ENCODE data around the gene WDR36.

The WDR36 gene

DNA sequence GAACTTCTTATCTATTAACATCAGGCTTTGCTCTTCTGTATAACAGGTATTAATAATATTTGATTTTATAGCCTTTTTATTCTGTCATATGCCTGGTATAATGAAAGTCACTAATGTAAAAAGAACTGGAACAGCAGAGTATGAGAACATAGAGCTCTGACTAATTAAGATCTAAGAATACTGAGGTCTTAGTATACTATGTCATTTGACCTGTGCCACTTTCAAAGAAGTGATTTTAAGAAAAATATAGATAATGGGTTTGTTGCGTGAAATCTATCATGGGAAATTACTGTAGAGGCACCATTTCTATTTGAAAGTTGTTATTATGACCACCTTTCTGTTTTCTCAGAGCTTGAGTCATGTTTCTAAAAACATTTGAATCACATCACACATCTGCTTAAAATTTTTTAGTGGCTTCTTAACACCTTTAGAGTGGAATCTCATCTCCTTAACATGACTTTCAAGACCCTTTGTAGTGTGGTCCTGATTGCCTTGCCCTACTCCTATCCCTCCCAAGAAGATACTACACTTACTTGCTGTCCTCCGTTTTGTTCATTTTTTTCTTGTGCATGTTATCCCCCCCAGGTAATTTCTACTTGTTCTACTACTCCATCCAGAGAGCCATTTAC, 14.3 kb downstream of the WDR36 start:
- DNase-seq: no peak

DNA sequence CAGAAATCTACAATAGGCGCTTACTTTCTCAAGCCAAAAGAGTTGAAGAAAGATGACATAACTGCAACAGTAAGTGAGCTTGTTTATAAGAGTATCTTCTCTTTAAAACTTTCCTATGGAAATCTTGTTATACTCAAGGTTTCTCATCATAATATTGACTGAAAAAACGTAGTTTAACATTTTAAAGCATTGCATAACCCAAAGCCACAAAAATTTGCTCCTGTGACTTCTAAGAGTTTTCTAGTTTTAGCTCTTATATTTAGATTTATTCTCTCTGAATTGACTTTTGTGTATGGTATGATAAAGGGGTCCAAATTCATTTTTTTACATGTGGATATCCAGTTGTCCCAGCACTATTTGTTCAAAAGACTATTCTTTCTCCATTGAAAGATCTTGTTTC, 15.2 kb downstream of the WDR36 start:
- DNase-seq: no peak

DNA sequence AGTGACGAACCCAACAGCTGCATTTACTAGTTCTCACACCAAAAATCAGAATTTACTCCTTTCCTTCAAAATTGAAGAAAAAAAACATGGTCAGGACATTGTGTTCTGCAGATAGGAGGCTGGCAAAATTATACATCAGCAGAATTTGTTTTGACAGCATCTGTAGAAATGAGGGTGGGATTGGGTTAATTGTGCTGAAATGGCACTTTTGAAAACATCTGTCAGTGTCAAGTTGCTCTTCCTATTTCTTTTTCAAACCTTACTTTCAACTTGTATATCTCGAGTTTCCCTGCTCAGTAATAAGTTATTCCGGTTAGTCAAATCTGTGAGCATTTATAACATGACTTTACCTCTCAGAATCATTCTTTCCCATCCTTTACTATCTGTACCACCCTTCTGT, 19.8 kb downstream of the WDR36 start:
- DNase-seq: no peak

DNA sequence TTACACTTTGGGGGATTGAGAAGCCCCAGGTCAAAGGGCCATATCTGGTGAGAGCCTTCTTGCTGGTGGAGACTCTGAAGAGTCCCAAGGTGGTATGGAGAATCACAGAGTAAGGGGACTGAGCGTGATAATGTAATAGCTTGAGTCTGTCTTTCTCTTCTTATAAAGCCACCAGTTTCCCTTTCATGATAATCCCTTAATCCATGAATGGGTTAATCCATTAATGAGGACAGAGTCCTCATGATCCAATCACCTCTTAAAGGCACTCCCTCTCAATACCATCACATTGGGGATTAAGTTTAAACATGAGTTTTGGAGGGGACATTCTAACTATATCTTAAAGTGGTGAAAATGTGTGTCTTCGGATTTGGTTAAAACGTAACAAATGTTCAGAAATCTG, 21.5 kb downstream of the WDR36 start:
- DNase-seq: no peak

DNA sequence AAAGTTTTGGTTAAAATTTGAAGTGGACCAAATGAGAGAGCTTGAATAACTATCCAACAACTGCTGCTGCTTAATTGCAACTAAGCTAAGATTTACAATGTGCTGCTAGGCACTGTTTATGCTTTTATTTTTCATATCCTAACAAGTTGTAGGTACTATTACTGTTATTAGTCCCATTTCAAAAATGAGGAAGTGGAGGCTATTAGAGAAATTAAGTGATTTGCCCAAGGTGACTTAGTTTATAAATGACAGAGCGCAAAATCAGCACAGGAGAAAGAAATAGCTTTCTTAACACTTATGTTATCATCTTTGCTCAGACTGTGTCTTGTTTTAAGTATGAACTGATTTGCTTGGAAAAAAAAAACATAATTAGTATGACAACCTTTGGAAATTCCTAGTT, 23.1 kb downstream of the WDR36 start:
- DNase-seq: no peak

DNA sequence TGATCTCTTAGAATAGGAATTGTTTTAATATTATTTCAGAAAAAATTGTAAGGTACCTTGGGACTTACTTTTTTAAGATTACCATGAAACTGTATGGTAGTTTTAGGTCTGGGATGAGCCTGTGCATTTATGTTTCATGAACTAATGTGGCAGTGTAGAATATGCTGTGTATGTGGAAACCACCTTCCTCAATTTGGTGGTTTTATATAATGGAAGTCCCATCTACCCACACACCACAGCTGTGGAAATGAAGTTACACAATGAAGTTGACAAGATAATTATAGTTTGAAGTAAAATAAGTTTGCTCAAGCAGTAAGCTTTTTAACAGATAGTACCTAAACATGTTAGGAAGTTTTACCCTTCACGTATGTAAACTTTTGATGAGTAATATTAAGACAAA, 24.4 kb downstream of the WDR36 start:
- peak; percentile 81 to 90 for DNase-seq

DNA sequence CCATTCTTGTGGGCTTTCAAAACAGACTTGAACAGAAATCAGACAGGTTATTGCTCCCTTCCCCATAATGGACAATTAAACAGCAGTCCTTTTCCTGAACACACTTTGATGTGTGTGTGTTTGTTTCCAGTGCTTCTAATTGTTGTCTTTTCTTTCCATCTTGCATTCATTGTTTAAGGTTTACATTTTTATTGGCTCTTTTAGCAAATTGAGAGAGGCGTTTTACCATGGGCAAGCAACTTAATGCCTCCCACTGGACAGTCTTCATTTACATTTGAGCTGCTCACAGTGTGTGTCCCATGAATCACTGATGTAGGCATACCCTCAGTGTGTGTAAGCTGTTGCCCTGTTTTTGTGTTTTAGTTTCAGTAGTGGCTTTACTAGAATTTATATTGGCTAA, 25.0 kb downstream of the WDR36 start:
- DNase-seq: no peak

DNA sequence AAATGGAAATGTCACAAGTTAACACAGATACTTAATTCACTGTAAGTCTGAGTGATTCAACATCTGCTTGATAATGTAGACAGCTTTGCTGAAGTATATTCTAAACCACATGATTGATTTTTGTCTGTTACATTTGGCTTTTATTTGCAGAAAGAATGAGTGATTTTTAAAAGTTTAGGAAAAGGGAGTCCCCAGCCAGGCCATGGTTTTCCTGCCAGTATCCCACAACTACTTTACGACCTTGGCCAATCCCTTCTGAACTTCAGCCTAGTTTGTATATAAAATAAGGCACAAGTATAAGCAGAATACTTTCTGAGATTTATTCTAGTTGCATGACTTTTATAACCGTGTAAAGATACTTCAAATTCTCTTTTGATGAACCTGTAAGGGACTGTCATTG, 27.1 kb downstream of the WDR36 start:
- no peak for DNase-seq

DNA sequence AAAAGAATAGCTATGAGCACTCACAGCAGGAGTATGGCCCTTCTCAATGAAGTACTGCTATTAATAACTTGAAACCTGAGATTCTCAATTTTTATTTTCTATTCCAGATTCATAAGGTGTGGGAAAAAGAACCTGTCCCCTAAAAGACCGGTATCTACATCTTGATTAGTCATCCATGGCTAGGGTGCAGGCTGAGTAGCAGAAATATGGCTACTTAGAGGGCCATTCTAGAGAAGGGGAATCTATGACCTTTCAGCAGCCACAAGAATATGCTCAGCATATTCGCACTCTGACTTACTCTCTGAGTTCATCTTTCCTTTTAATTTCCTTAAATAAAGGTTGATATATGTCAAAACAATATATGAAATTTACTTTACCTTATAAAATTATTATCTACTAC, 27.7 kb downstream of the WDR36 start:
- DNase-seq: no peak

DNA sequence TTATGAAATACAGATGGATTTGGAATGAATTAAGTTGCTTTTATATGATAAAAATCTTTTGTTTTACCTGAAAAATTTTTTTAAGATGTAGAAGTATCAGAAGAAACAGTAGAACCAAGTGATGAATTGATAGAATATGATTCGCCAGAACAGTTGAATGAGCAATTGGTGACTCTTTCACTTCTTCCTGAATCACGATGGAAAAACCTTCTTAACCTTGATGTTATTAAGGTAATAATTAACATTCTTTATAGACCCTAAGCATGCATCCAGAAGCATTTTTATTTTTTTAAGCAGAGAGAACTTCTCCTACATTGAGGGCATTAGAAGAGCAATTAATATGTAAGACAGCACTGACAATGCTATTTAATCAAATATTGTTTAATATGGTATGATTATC, 28.8 kb downstream of the WDR36 start:
- no peak for DNase-seq

DNA sequence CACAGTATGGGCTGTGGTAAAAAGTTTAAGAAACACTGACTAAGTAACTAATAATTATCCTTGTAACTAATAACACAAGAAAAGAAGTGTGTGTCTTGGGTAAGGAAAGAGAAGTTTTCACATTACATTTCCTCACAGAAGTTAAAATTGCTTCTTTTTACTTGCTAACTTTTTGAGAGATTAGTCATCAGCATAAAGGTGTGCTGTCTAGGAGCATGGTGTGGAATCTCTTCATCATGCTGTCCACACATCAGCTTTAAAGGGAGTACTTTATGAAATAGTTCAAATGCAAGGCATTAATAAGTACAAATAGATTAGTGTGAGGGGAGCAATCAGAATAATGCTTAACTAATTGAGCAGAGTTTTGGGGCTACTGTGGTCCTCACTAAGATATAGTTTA, 29.8 kb downstream of the WDR36 start:
- DNase-seq: no peak

DNA sequence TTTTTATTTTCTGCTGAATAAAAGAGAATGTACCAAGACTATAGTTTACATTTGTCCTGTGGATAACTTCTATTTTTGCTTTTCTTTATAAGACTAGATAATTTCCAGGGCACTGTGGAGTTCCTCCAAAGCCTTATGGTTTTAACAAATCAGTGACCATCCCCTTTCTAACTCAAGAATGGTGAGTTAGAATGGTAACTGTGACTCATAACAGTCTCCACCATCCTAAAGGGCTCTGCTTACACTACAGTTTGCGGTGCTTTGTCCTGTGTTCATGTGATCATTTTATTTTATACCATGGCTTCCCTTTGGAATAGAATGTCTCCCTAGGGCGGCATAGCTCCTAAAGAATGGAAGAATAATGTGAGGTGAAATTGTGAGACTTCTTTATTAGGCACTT, 30.2 kb downstream of the WDR36 start:
- no peak for DNase-seq

DNA sequence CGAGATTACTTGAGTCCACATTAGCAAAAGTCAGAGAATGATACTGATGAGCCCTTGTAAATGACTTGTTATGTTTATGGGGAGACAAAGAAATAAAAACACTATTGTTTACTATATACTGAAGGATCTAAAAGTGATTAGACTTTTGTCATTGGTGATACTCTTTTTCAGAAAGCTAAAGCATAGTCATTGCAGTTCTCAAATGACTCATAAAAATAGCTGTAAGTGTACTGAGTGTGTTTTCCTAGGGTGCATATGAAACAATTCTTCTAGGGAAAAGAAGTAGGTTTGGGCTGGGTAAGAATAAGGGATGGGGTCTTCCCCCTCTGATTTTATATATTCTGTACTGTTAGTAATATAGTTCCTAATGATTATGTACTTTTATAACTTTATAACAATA, 32.6 kb downstream of the WDR36 start:
- no peak for DNase-seq

DNA sequence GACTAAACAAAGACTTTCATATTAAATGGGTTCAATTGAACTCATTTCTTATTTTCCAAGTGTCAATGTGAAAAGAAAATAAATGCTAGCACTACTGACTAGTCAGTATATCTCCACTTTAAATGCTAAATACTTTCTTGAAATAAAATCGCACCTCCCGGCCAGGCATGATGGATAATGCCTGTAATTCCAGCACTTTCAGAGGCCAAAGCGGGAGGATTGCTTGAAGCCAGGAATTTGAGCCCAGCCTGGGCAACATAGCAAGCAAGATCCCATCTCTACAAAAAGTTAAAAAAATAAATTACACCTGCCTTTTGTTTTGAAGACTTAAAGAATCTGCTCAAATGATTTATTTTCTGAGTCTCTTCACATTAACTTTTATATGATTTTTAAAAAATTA, 34.7 kb downstream of the WDR36 start:
- DNase-seq: no peak

DNA sequence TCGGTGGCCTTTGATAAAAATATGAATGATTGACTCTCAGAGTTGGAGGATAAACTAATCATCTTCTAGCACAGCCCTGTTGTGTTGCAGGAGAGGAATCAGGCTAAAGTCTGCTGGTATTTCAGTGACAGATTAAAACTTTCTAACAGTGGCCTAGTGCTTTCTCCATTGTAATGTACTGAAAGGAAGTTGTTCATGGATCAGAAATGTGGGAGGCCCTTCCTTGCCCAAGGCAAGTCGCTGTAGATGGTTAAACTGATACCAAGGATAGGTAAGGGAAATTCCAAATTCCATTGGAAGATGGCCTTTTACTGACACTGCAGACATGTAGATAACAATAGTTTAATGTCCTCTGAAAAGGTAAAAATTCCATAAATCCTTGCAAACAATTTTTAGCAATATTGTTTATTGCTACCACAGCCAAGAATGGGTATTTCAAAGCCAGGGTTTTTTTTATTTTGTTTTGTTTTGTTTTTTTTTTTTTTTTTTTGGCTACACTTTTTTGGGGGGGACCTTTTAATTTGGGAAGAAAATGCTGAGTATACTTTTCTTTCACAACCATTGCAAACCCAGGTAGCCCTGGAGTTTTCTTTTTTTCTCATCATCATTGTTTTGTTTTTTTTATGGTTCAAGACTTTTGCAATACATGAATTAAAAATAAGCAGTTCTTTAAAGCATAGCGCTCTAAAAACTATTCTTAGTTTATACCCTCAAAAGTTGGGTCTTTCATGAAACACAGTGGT, 35.5 kb downstream of the WDR36 start:
- no peak for DNase-seq

DNA sequence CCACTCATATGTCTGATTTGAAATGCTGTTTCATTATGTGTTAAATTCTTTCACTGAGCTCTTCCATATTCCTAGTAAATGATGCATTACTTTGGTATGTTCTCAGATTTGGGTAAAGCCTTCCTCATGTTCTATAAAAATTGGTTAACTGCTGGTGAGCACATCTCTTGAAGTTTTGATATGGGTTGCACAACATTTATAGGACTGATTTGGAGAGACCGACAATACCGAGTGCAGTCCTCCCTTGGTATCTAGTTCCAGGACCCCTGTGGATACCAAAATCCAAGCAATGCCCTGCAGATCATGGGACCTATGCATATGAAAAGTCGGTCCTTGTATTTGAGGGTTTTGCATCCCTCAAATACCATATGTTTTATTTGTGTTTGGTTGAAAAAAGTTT, 37.8 kb downstream of the WDR36 start:
- DNase-seq: no peak

DNA sequence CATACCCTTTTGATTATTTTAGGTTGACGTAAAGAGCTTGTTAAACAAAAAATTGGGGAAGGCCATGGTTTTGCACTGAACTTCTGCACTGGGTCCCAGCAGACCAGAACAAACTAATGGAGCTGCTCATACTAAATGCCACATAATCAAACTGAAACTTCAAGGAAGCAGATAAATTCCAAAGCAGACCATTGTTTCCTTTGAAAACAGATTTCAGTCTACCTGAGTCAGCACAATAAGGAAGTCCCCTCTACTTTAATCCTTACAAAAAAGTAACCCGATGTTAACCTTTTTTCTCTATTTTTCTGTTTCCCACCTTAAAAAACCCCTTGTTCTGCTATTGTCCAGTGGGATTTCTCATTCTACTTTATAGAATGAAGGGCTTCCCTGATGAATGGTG, 39.2 kb downstream of the WDR36 start:
- DNase-seq: no peak

DNA sequence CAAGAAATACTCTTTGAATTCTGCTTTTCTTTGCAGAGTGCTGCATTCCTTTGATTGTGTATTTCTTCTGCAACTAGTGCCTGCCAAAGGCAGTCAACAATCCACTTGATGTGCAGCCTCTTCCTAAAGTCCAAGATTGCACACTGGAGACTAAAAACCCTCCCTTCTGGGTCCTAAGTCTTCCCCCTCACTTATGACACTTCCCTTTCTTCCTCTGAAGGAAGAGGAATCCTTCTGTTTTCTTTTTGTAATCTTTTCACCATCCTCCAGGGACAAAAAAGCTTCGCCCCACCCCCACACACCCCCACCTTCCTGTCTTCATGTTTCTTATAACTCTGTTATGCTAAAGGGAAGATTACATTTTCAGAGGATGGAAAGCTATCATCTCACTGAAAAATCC, 39.9 kb downstream of the WDR36 start:
- DNase-seq: peak; percentile 51 to 55

DNA sequence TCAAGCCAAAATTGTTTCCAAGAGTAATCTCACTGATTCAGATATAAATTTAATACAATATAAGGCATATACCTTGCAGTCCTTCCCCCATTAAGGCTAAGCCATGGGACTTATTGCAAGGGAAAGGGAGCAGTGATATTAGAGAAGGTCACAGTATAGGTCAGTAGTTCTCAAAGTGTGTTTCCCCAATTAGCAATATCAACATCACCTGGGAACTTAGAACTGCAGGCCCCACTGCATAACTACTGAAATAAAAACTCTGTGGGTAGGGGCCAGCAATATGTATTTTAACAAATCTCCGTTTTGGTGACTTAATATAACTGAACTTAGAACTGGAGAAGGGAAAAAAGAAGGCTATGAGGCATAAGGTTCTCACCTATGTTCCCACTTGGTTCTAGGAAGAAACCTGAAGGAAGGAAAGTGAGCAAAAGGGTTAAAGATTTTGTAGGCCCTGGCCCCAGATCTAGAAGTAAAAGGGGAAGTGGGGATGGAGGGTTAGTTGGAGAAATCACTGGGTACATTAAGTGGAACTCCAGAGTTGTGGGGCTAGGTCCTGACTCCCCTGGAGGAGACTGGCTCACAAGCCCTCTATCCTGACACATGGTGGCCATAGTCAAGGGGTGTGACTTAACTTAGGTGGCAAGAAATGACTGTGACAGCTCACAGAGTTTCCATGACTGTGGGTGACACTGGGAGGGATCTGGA, 40.7 kb downstream of the WDR36 start:
- no peak for DNase-seq

DNA sequence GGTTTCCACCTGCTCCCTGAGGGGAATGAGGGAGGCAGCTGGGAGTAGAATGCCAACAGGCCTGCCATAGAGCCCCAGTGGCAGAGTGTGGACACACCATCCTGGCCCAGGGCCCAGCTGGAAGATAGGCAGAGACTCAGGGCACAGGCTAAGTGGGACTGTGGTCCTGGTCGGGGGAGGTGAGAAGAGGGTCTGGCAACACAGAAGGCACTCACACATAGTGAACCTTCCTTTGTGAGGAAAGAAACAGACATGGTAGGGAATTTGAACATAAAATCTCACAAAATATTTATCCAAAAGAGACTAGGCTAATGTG, 41.2 kb downstream of the WDR36 start:
- DNase-seq: no peak

DNA sequence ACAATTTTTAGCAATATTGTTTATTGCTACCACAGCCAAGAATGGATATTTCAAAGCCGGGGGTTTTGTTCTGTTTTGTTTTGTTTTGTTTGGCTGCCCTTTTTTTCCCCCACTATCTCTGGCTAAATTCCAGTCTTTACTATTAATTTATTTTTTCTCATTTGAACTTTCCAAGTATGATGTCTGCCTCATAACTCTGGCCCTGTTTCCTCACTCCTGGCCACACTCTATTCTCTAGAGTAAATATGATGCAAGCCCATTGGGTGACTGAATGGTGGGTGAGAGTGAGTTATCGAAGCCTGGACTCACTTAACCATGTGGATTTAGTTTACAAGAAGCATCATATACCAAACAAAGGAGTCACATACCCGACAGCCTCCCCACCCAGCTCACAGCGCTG, 41.9 kb downstream of the WDR36 start:
- DNase-seq: peak in 1 of 2 donors; percentile 6

DNA sequence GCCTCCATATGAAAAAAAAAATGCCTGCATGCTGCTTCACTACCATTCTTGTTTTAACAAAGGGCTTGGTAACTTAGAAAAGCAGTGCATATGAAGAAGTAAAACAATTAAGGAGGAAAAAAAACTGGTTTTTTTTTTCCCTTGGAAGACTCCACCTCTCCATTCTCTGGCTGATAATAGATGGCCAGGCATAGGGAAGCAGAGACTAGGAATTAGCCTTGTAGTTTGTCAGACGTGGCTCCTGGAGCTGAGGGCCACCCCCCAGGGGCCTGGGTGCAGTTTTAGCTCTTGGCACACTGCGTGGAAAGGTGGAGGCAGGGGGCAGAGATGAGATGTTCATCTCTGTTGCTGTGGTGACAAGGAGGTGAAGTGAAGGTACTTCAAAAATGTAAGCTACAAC, 42.7 kb downstream of the WDR36 start:
- no peak for DNase-seq

DNA sequence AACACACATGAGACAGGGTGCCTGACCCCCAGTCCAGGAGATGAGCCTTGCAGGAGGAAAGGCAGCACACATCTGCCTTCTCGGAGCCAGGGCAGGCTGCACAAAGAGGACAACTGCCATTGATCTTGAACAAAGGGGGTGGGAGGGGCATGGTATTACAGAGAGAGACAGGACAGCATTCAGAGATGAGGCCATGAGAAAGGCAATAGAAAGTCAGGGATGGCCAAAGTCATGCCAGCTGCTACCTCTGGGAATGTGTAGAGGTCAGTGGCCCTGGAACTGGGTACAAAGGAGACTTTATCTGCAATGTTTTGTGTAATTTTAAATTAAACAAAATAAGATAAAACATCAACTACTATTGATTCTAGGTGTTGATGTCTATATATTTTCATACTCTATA, 43.2 kb downstream of the WDR36 start:
- no peak for DNase-seq

DNA sequence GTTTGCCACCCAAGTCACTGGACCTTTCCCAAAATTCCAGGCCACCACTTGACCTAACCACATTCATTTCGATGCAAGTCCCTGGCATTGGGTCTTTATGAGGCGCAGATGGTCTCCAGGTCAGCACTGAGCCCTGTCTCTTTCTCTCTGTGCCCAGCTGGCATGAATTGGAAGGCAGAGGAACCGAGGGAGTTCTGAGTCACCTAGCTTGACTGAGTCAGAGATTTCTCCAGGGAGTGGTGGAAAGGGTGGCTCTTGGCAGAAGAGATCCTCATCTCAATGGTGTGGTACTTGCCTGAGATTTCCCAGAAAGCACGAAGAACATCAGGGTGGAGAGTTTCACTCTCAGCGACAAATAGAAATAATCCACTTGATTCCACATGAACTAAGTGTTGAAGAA, 43.8 kb downstream of the WDR36 start:
- DNase-seq: no peak
